H9 (cell line): ENCODE measurements around the gene PAQR3. TPM values are rescaled to one million over a fixed set of nuclear protein-coding genes. Genes with fewer than 3 reads are reported as not detected.

Experiments
- DNase-seq: peaks from one replicate; pipeline ENCODE4 v3.0.0-alpha.2; 2017
- H2AFZ ChIP-seq: one replicate; pipeline ENCODE4 v1.6.1; 2013; ENCODE audit warnings: mild to moderate bottlenecking, low read length, control low read depth, moderate library complexity
- H2AK5ac ChIP-seq: 2 replicates; pipeline ENCODE4 v1.6.1; 2013; ENCODE audit warnings: low read length, control low read depth, mixed read lengths; ENCODE audit not compliant: insufficient read length
- H2BK120ac ChIP-seq: one replicate; pipeline ENCODE4 v1.6.1; 2013; ENCODE audit warnings: low read depth, mild to moderate bottlenecking, low read length, control low read depth, inconsistent platforms; ENCODE audit not compliant: poor library complexity, severe bottlenecking
- H2BK12ac ChIP-seq: 2 replicates; pipeline ENCODE4 v1.6.1; 2013; ENCODE audit warnings: low read length, control low read depth, mixed read lengths, low read depth; ENCODE audit not compliant: insufficient read length
- H2BK15ac ChIP-seq: 2 replicates; pipeline ENCODE4 v1.6.1; 2013; ENCODE audit warnings: low read depth, low read length, control low read depth
- H2BK20ac ChIP-seq: one replicate; pipeline ENCODE4 v1.6.1; 2013; ENCODE audit warnings: low read depth, mild to moderate bottlenecking, low read length, control low read depth, inconsistent platforms; ENCODE audit not compliant: poor library complexity, severe bottlenecking
- H2BK5ac ChIP-seq: 2 replicates; pipeline ENCODE4 v1.6.1; 2013; ENCODE audit warnings: low read length, control low read depth, mixed read lengths; ENCODE audit not compliant: insufficient read length
- H3K14ac ChIP-seq: 2 replicates; pipeline ENCODE4 v1.6.1; 2013; ENCODE audit warnings: low read length, control low read depth; ENCODE audit not compliant: insufficient read depth
- H3K18ac ChIP-seq: 2 replicates; pipeline ENCODE4 v1.6.1; 2013; ENCODE audit warnings: low read depth, mild to moderate bottlenecking, mixed read lengths, low read length, control low read depth; ENCODE audit not compliant: insufficient read length
- H3K23ac ChIP-seq: 2 replicates; pipeline ENCODE4 v1.6.1; 2013; ENCODE audit warnings: low read length, control low read depth, mixed read lengths, low read depth; ENCODE audit not compliant: insufficient read length
- H3K23me2 ChIP-seq: 2 replicates; pipeline ENCODE4 v1.6.1; 2013; ENCODE audit warnings: low read depth, mild to moderate bottlenecking, mixed read lengths, low read length, control low read depth; ENCODE audit not compliant: insufficient read length, poor library complexity, severe bottlenecking
- H3K27ac ChIP-seq: 2 replicates; pipeline ENCODE4 v1.5.1; 2013; ENCODE audit warnings: low read length, control low read depth, mixed read lengths, low read depth; ENCODE audit not compliant: insufficient read length
- H3K27me3 ChIP-seq: 2 replicates; pipeline ENCODE4 v1.6.1; 2013; ENCODE audit warnings: low read length, control low read depth, inconsistent platforms; ENCODE audit not compliant: insufficient read depth
- H3K4ac ChIP-seq: 2 replicates; pipeline ENCODE4 v1.6.1; 2013; ENCODE audit warnings: low read depth, mild to moderate bottlenecking, control low read depth, inconsistent platforms, low read length, moderate library complexity
- H3K4me1 ChIP-seq: 2 replicates; pipeline ENCODE4 v1.6.1; 2013; ENCODE audit warnings: low read length, control low read depth, inconsistent platforms; ENCODE audit not compliant: insufficient read depth
- H3K4me2 ChIP-seq: 2 replicates; pipeline ENCODE4 v1.6.1; 2013; ENCODE audit warnings: low read length, control low read depth, mixed read lengths; ENCODE audit not compliant: insufficient read length, insufficient read depth
- H3K56ac ChIP-seq: 2 replicates; pipeline ENCODE4 v1.6.1; 2013; ENCODE audit warnings: low read depth, mild to moderate bottlenecking, mixed read lengths, low read length, control low read depth; ENCODE audit not compliant: insufficient read length
- H3K79me1 ChIP-seq: 2 replicates; pipeline ENCODE4 v1.6.1; 2013; ENCODE audit warnings: low read depth, mild to moderate bottlenecking, moderate library complexity, low read length, control low read depth, inconsistent platforms; ENCODE audit not compliant: insufficient read depth, poor library complexity, severe bottlenecking
- H3K79me2 ChIP-seq: 2 replicates; pipeline ENCODE4 v1.6.1; 2013; ENCODE audit warnings: low read length, control low read depth, inconsistent platforms; ENCODE audit not compliant: insufficient read depth
- H3K9ac ChIP-seq: 2 replicates; pipeline ENCODE4 v1.6.1; 2013; ENCODE audit warnings: low read length, control low read depth, mixed read lengths; ENCODE audit not compliant: insufficient read length; ENCODE audit errors: extremely low read depth
- H3K9me3 ChIP-seq: one replicate; pipeline ENCODE4 v1.6.1; 2013; ENCODE audit warnings: low read depth, low read length, inconsistent platforms; ENCODE audit not compliant: control insufficient read depth
- H3T11ph ChIP-seq: one replicate; pipeline ENCODE4 v1.6.1; 2013; ENCODE audit warnings: mild to moderate bottlenecking, low read length, control low read depth, inconsistent platforms
- H4K20me1 ChIP-seq: one replicate; pipeline ENCODE4 v1.6.1; 2013; ENCODE audit not compliant: control insufficient read depth, insufficient read length, insufficient read depth
- H4K5ac ChIP-seq: 2 replicates; pipeline ENCODE4 v1.6.1; 2013; ENCODE audit warnings: low read depth, mild to moderate bottlenecking, mixed read lengths, low read length, control low read depth; ENCODE audit not compliant: insufficient read length
- H4K8ac ChIP-seq: replicated peaks from 2 replicates; pipeline ENCODE4 v1.6.1; 2013; ENCODE audit warnings: low read length, control low read depth, mixed read lengths, low read depth; ENCODE audit not compliant: insufficient read length
- H4K91ac ChIP-seq: 2 replicates; pipeline ENCODE4 v1.6.1; 2013; ENCODE audit warnings: low read depth, mild to moderate bottlenecking, moderate library complexity, mixed read lengths, low read length, control low read depth; ENCODE audit not compliant: insufficient read length
- H3K27ac Mint-ChIP-seq, 3 experiments: 2 replicates in 2 of 3; 3 replicates in 1 of 3; pipeline ENCODE4 v1.8.0; 2020 to 2021; ENCODE audit warnings: mixed read lengths in 3 of 3, mild to moderate bottlenecking in 1 of 3, moderate library complexity in 1 of 3
- H3K27me3 Mint-ChIP-seq: 2 replicates; pipeline ENCODE4 v1.8.0; 2021; ENCODE audit warnings: low read depth, mild to moderate bottlenecking, moderate library complexity, mixed read lengths
- H3K36me3 Mint-ChIP-seq, 3 experiments: 2 replicates in 2 of 3; 3 replicates in 1 of 3; pipeline ENCODE4 v1.8.0; 2020 to 2021; ENCODE audit warnings: low read depth in 3 of 3, mixed read lengths in 3 of 3; ENCODE audit not compliant: insufficient read depth in 1 of 3
- H3K4me1 Mint-ChIP-seq, 2 experiments: 2 replicates each; pipeline ENCODE4 v1.8.0; 2020; ENCODE audit warnings: mixed read lengths in 2 of 2
- H3K4me3 Mint-ChIP-seq, 2 experiments: 2 replicates in 1 of 2; 3 replicates in 1 of 2; pipeline ENCODE4 v1.8.0; 2020 to 2021; ENCODE audit warnings: mild to moderate bottlenecking in 2 of 2, mixed read lengths in 2 of 2, moderate library complexity in 1 of 2
- H3K9me3 Mint-ChIP-seq, 2 experiments: 2 replicates in 1 of 2; 3 replicates in 1 of 2; pipeline ENCODE4 v1.8.0; 2020; ENCODE audit warnings: mild to moderate bottlenecking in 2 of 2, mixed read lengths in 2 of 2, moderate library complexity in 1 of 2
- WGBS: extraction: QIAGEN DNeasy Blood & Tissue Kit; methylation state at CpG from one replicate; pipeline ENCODE4 v1.1.7; 2013; ENCODE audit warnings: missing lambda C conversion rate, low lambda C conversion rate, mixed read lengths; ENCODE audit not compliant: insufficient read length; ENCODE audit errors: extremely low coverage; 5-methylcytosine and 5-hydroxymethylcytosine counted together
- total RNA-seq: library from RNA; stranded (reverse); gene quantifications from 2 replicates; pipeline ENCODE4 v1.2.1, GENCODE V29; 2021
- TF ChIP-seq, protein P1 (sequence below): fragments of 200-600 bp; sonication (generic); conservative IDR thresholded peaks from 3 replicates; pipeline ENCODE4 v1.8.0; 2021; ENCODE audit warnings: antibody characterized with exemption, mild to moderate bottlenecking

The PAQR3 gene
- total RNA-seq, 1 experiment from 2014 or later = 26.3 TPM

DNA sequence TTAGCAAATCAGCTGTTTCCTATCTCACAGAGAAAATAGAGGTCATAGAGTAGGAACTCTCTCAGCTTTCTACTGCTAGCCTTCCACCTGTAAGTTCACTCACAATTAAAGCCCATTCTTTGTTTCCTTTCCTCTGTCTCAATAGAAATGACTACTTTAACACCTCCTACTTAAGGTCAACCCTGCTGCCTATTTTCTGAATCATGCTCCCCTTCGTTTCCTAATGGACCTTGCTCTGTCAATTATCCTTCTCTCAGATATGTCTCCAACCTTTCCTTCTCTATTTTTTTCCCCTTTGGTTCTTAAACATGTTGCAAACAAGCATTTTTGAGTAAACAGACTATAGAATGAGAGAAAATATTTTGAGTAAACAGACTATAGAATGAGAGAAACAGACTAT lies 5.1 kb upstream of the PAQR3 start:
- Histone ChIP-seq H3K23me2 (no peaks in the 10 kb centered on the region), H3K4me1 (no peaks in the 10 kb centered on the region), H2BK12ac (no peak overlapping the region), H3K14ac (no peak overlapping the region), H3K4ac (no peak overlapping the region), H4K8ac (no peak overlapping the region), H2AK5ac (no peak overlapping the region), H4K20me1 (no peaks in the 10 kb centered on the region), H4K91ac (no peak overlapping the region), H3K9ac (no peak overlapping the region), H3K56ac (no peak overlapping the region), H3K18ac (no peak overlapping the region), H3T11ph (no peak overlapping the region), H3K4me2 (no peak overlapping the region), H3K9me3 (no peaks in the 10 kb centered on the region), H3K27ac (no peak overlapping the region), H4K5ac (no peak overlapping the region), H2BK20ac (no peak overlapping the region), H3K27me3 (no peaks in the 10 kb centered on the region; the same call in 1 of the 2 replicates), H3K79me1 (no peaks in the 10 kb centered on the region), H2BK15ac (no peak overlapping the region), H2AFZ (no peak overlapping the region), H3K79me2 (no peaks in the 10 kb centered on the region), H2BK120ac (no peak overlapping the region), H3K23ac (no peak overlapping the region), H2BK5ac (no peak overlapping the region)
- Mint-ChIP-seq H3K9me3 (no peaks in the 10 kb centered on the region), H3K4me1 (peaks cover 15 to 16% of the 10 kb centered on the region in 2 experiments), H3K4me3 (no peak overlapping the region), H3K27me3 (peaks cover 40% of the 10 kb centered on the region), H3K36me3 (no peaks in the 10 kb centered on the region; a peak in 1 of 7 replicates), H3K27ac (no peak overlapping the region; a peak in 1 of 7 replicates)
- WGBS = no CpG with 5 or more reads among the region's 1 CpG
- DNase-seq = no peak
- TF ChIP-seq, protein P1, sequence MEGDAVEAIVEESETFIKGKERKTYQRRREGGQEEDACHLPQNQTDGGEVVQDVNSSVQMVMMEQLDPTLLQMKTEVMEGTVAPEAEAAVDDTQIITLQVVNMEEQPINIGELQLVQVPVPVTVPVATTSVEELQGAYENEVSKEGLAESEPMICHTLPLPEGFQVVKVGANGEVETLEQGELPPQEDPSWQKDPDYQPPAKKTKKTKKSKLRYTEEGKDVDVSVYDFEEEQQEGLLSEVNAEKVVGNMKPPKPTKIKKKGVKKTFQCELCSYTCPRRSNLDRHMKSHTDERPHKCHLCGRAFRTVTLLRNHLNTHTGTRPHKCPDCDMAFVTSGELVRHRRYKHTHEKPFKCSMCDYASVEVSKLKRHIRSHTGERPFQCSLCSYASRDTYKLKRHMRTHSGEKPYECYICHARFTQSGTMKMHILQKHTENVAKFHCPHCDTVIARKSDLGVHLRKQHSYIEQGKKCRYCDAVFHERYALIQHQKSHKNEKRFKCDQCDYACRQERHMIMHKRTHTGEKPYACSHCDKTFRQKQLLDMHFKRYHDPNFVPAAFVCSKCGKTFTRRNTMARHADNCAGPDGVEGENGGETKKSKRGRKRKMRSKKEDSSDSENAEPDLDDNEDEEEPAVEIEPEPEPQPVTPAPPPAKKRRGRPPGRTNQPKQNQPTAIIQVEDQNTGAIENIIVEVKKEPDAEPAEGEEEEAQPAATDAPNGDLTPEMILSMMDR = no peak
